Neural progenitor cell (in vitro differentiated cells): ENCODE data around the gene AHNAK2. TPM values are rescaled to one million over a fixed set of nuclear protein-coding genes. Genes with fewer than 3 reads are reported as not detected.

Source experiments
- DNase-seq: peaks from one replicate; pipeline ENCODE4 v3.0.0-alpha.2; 2016; ENCODE audit warnings: low spot score
- H2AFZ ChIP-seq: fragments of 200-600 bp; sonication (generic); replicated peaks from 2 replicates; pipeline ENCODE4 v1.6.1; 2016; ENCODE audit warnings: antibody characterized with exemption
- H3F3A ChIP-seq: fragments of 200-600 bp; sonication (generic); 2 replicates; pipeline ENCODE4 v1.6.1; 2016; ENCODE audit warnings: antibody characterized with exemption, low read depth
- H3K27ac ChIP-seq: fragments of 200-600 bp; sonication (generic); 2 replicates; pipeline ENCODE4 v1.5.1; 2016; ENCODE audit warnings: mild to moderate bottlenecking
- H3K27me3 ChIP-seq: fragments of 200-600 bp; sonication (generic); 2 replicates; pipeline ENCODE4 v1.6.1; 2016; ENCODE audit warnings: mild to moderate bottlenecking, moderate library complexity
- H3K36me3 ChIP-seq: fragments of 200-600 bp; sonication (generic); 2 replicates; pipeline ENCODE4 v1.5.1; 2016
- H3K4me1 ChIP-seq: fragments of 200-600 bp; sonication (generic); 2 replicates; pipeline ENCODE4 v1.6.1; 2016; ENCODE audit warnings: mixed run types
- H3K4me2 ChIP-seq: fragments of 200-600 bp; sonication (generic); 2 replicates; pipeline ENCODE4 v1.6.1; 2016
- H3K4me3 ChIP-seq: fragments of 200-600 bp; sonication (generic); 2 replicates; pipeline ENCODE4 v1.5.1; 2016
- H3K79me2 ChIP-seq: fragments of 200-600 bp; sonication (generic); 2 replicates; pipeline ENCODE4 v1.6.1; 2016; ENCODE audit warnings: low read depth
- H3K9ac ChIP-seq: fragments of 200-600 bp; sonication (generic); 2 replicates; pipeline ENCODE4 v1.6.1; 2016
- H3K9me3 ChIP-seq: fragments of 200-600 bp; sonication (generic); 2 replicates; pipeline ENCODE4 v1.5.1; 2016; ENCODE audit warnings: low read depth
- H4K20me1 ChIP-seq: fragments of 200-600 bp; sonication (generic); 2 replicates; pipeline ENCODE4 v1.6.1; 2016; ENCODE audit warnings: low read depth
- H3K27ac Mint-ChIP-seq: 3 replicates; pipeline ENCODE4 v1.8.0; 2021; ENCODE audit warnings: mixed read lengths
- H3K27me3 Mint-ChIP-seq: 2 replicates; pipeline ENCODE4 v1.8.0; 2022; ENCODE audit warnings: low read depth, mild to moderate bottlenecking, inconsistent platforms, moderate library complexity, mixed read lengths; ENCODE audit not compliant: insufficient read depth
- H3K36me3 Mint-ChIP-seq: 3 replicates; pipeline ENCODE4 v1.8.0; 2021; ENCODE audit warnings: mixed read lengths
- H3K4me1 Mint-ChIP-seq: 3 replicates; pipeline ENCODE4 v1.8.0; 2021; ENCODE audit warnings: mixed read lengths
- H3K4me3 Mint-ChIP-seq: 3 replicates; pipeline ENCODE4 v1.8.0; 2021; ENCODE audit warnings: mild to moderate bottlenecking, moderate library complexity, mixed read lengths
- H3K9me3 Mint-ChIP-seq: 3 replicates; pipeline ENCODE4 v1.8.0; 2020; ENCODE audit warnings: mixed read lengths
- CTCF ChIP-seq: fragments of 200-600 bp; sonication (generic); IDR thresholded peaks from 2 replicates; pipeline ENCODE4 v1.5.1; 2017; ENCODE audit warnings: antibody characterized with exemption, mild to moderate bottlenecking
- EZH2 ChIP-seq: fragments of 200-600 bp; sonication (generic); IDR thresholded peaks from 2 replicates; pipeline ENCODE4 v1.6.1; 2017; ENCODE audit warnings: antibody characterized with exemption, mild to moderate bottlenecking, moderate library complexity
- EZH2phosphoT487 ChIP-seq: fragments of 200-600 bp; sonication (generic); IDR thresholded peaks from 2 replicates; pipeline ENCODE4 v1.6.1; 2017; ENCODE audit warnings: antibody characterized with exemption
- total RNA-seq: library from RNA; depleted of rRNA; stranded (reverse); fragments of >200 nt; gene quantifications from 2 replicates; pipeline ENCODE4 v1.2.3, GENCODE V29; 2015; ENCODE audit warnings: low replicate concordance

AHNAK2 gene
- total RNA-seq, 1 donor from 2014 or later, result 0.77 TPM

- Mint-ChIP-seq H3K36me3 (no peaks in the 10 kb centered on the region), H3K9me3 (no peaks in the 10 kb centered on the region), H3K27me3 (peaks cover 12% of the 10 kb centered on the region), H3K4me1 (no peaks in the 10 kb centered on the region), H3K4me3 (no peak overlapping the region), H3K27ac (no peak overlapping the region)
- H3K27me3 ChIP-seq, result peaks cover 27% of the 10 kb centered on the region
- H3F3A ChIP-seq, result no peaks in the 10 kb centered on the region
- H3K9me3 ChIP-seq, result no peaks in the 10 kb centered on the region
- H4K20me1 ChIP-seq, result no peaks in the 10 kb centered on the region
- no peak overlapping the region for H3K4me2 ChIP-seq
- DNase-seq, result no peak
- no peak overlapping the region for H3K27ac ChIP-seq
- no peak overlapping the region for H3K4me3 ChIP-seq
- H3K79me2 ChIP-seq, result no peaks in the 10 kb centered on the region
- H2AFZ ChIP-seq, result no peak overlapping the region
- H3K36me3 ChIP-seq, result no peaks in the 10 kb centered on the region
- no peaks in the 10 kb centered on the region for H3K4me1 ChIP-seq
- TF ChIP-seq EZH2phosphoT487 (no peak), EZH2 (no peak), CTCF (no peak)
- no peak overlapping the region for H3K9ac ChIP-seq
Measured at GRCh38 chr14:104926619-104927431, 51.3 kb downstream of the AHNAK2 start.

- Histone ChIP-seq H3F3A (no peaks in the 10 kb centered on the region), H3K27ac (no peak overlapping the region), H2AFZ (no peak overlapping the region), H3K9me3 (no peaks in the 10 kb centered on the region), H3K36me3 (no peaks in the 10 kb centered on the region), H3K27me3 (peaks cover 20% of the 10 kb centered on the region), H4K20me1 (no peaks in the 10 kb centered on the region), H3K4me2 (no peak overlapping the region), H3K4me1 (no peaks in the 10 kb centered on the region), H3K9ac (no peak overlapping the region), H3K4me3 (no peak overlapping the region), H3K79me2 (no peaks in the 10 kb centered on the region)
- no peak for TF ChIP-seq EZH2
- no peak for TF ChIP-seq CTCF
- TF ChIP-seq EZH2phosphoT487, result no peak
- Mint-ChIP-seq H3K9me3 (no peaks in the 10 kb centered on the region), H3K27ac (no peak overlapping the region), H3K4me1 (no peaks in the 10 kb centered on the region), H3K27me3 (peaks cover 10% of the 10 kb centered on the region), H3K36me3 (no peaks in the 10 kb centered on the region), H3K4me3 (no peak overlapping the region)
- no peak for DNase-seq
Measured at GRCh38 chr14:104925855-104926609, 52.1 kb downstream of the AHNAK2 start.

GRCh38 chr14:104925214-104925854, 52.8 kb downstream of the AHNAK2 start:
- Histone ChIP-seq H3F3A (no peaks in the 10 kb centered on the region), H3K9me3 (no peaks in the 10 kb centered on the region), H3K4me3 (no peak overlapping the region), H3K4me1 (no peaks in the 10 kb centered on the region), H4K20me1 (no peaks in the 10 kb centered on the region), H2AFZ (no peak overlapping the region), H3K9ac (no peak overlapping the region), H3K36me3 (no peaks in the 10 kb centered on the region), H3K79me2 (no peaks in the 10 kb centered on the region), H3K4me2 (no peak overlapping the region), H3K27me3 (peaks cover 13% of the 10 kb centered on the region), H3K27ac (no peak overlapping the region)
- Mint-ChIP-seq H3K9me3 (no peaks in the 10 kb centered on the region), H3K36me3 (no peaks in the 10 kb centered on the region), H3K4me3 (no peak overlapping the region), H3K27ac (no peak overlapping the region), H3K27me3 (peaks cover 9% of the 10 kb centered on the region), H3K4me1 (no peaks in the 10 kb centered on the region)
- no peak for DNase-seq
- TF ChIP-seq CTCF (no peak), EZH2phosphoT487 (no peak), EZH2 (no peak)
